OCI-M2 (cell line): Measurements from ENCODE around the gene SFXN1.

ENCODE experiments used
- DNase-seq: peaks from one replicate; lab custom pipeline; 2025; ENCODE audit not compliant: unreplicated experiment; lab: John Stamatoyannopoulos, UW

Gene SFXN1

GRCh38 chr5:175572886-175573285 is 94.5 kb downstream of the SFXN1 start:
- DNase-seq: no peak

- no peak for DNase-seq
Observed at GRCh38 chr5:175573493-175574269, 95.3 kb downstream of the SFXN1 start.

GRCh38 chr5:175575301-175575700 is 96.9 kb downstream of the SFXN1 start:
- DNase-seq: no peak

- no peak for DNase-seq
Observed at GRCh38 chr5:175576096-175576495, 97.7 kb downstream of the SFXN1 start.

GRCh38 chr5:175576591-175576990 is 98.2 kb downstream of the SFXN1 start:
- no peak for DNase-seq
